HCT116 (cell line): ENCODE results near the gene LURAP1L.

ENCODE experiments used
- CEBPB ChIP-seq: IDR thresholded peaks from 2 replicates; pipeline ENCODE4 v1.6.1; 2012; ENCODE audit warnings: low read depth
- EZH2 ChIP-seq: fragments of 200-600 bp; sonication (generic); IDR thresholded peaks from 2 replicates; pipeline ENCODE4 v1.6.1; 2017; ENCODE audit warnings: antibody characterized with exemption, mixed run types
- POLR2A ChIP-seq: IDR thresholded peaks from 2 replicates; pipeline ENCODE4 v1.7.0; 2011; ENCODE audit warnings: borderline replicate concordance; ENCODE audit not compliant: insufficient read depth, insufficient read length; ENCODE audit errors: extremely low read depth
- RAD21 ChIP-seq: IDR thresholded peaks from 2 replicates; pipeline ENCODE4 v1.6.1; 2012; ENCODE audit warnings: low read depth, mild to moderate bottlenecking
- SIN3A ChIP-seq: IDR thresholded peaks from 2 replicates; pipeline ENCODE4 v1.6.1; 2012; ENCODE audit warnings: low read depth
- YY1 ChIP-seq: IDR thresholded peaks from 2 replicates; pipeline ENCODE4 v1.6.1; 2011; ENCODE audit warnings: low read length, low read depth, moderate library complexity, mild to moderate bottlenecking; ENCODE audit not compliant: insufficient replicate concordance; ENCODE audit errors: extremely low read depth
- TF ChIP-seq, protein P1 (sequence below), 3 experiments: fragments of 200-600 bp in 1 of 3; sonication (generic) in 1 of 3; IDR thresholded peaks in 2 of 3; conservative IDR thresholded peaks in 1 of 3; 2 replicates each; pipeline ENCODE4 v1.5.1; 2012 to 2017; ENCODE audit warnings: low read depth in 2 of 3, low read length in 2 of 3, antibody characterized with exemption in 1 of 3, borderline replicate concordance in 1 of 3, control low read depth in 1 of 3, mild to moderate bottlenecking in 1 of 3, mixed read lengths in 1 of 3, mixed run types in 1 of 3, moderate library complexity in 1 of 3; ENCODE audit not compliant: insufficient read depth in 1 of 3

- TF ChIP-seq, protein P1, sequence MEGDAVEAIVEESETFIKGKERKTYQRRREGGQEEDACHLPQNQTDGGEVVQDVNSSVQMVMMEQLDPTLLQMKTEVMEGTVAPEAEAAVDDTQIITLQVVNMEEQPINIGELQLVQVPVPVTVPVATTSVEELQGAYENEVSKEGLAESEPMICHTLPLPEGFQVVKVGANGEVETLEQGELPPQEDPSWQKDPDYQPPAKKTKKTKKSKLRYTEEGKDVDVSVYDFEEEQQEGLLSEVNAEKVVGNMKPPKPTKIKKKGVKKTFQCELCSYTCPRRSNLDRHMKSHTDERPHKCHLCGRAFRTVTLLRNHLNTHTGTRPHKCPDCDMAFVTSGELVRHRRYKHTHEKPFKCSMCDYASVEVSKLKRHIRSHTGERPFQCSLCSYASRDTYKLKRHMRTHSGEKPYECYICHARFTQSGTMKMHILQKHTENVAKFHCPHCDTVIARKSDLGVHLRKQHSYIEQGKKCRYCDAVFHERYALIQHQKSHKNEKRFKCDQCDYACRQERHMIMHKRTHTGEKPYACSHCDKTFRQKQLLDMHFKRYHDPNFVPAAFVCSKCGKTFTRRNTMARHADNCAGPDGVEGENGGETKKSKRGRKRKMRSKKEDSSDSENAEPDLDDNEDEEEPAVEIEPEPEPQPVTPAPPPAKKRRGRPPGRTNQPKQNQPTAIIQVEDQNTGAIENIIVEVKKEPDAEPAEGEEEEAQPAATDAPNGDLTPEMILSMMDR (IDR thresholded peaks at IDR 0.05 in 2 of 3, conservative IDR thresholded peaks at IDR 0.05 in 1 of 3; ENCODE audit: borderline replicate concordance in 1 of 3, insufficient read depth in 1 of 3, low read depth in 2 of 3, low read length in 2 of 3): no peak
- TF ChIP-seq CEBPB (no peak), RAD21 (no peak), SIN3A (no peak), POLR2A (no peak), YY1 (no peak), EZH2 (no peak)
Observed at GRCh38 chr9:12748016-12748415, 26.8 kb upstream of the LURAP1L start.
